HG03025 (cell line): Measurements from ENCODE around the gene DUSP10.
A peak's percentile ranks its signal among the peaks of the same experiment; 100 is the strongest.

Source experiments
- ATAC-seq: cut with Tn5 transposase; IDR thresholded peaks from one replicate; pipeline ENCODE4 v1.9.1; 2021; ENCODE audit warnings: mild to moderate bottlenecking, moderate library complexity; ENCODE audit not compliant: unreplicated experiment, low FRiP score

Gene DUSP10

DNA sequence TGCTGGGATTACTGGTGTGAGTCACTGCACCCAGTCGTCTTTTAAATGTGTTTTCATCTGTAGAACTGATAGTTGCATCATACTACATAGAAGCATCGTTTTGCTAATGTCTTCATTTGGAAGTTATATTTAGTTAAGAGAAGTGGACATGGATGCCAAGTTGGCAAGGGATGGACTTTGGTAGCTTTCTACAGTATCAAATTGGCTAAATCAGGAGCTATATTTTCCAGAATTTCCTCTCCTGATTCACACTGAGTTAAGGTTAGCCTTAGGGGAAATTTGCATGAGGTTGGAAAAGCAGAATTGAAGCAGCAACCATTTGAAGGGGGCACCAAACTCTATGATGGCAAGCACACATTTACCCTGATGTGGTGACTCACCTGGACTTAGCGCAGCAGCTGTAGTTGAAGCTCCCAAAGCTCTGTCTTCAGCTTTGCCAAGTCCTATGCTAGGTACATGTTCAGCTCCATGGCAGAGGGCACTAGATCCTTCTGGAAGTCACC lies 43.9 kb downstream of the DUSP10 start:
- ATAC-seq = no peak

DNA sequence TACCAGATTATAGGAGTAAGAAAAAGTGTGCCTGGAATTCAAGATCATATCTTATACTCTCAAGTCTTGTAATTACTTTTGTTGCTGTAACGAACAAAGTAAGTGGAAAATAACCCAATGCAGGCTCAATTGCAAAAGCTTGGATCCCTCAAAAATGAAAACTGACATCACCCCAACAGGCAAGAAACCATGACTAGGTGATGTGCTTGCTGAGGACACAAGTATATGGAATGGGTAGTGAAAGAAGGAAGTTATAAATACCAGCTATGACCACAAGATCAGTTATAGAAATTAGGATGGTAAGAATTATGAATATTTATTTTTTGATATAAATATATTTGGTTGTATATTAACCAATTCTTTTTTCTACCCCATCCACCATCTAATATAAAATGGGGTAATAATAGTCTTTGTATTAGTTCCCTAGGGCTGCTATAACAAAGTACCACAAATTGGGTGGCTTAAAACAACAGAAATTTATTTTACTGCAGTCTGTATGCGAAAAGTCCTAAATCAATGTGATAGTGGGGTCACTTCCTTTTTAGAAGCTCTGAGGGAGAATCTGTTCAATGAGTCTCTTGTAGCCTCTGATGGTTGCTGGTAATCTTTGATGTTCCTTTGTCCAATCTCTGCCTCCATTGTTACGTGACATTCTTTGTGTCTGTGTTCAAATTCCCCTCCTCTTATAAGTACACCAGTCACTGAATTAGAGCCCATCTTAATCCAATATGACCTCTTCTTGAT lies 45.0 kb downstream of the DUSP10 start:
- ATAC-seq = no peak

DNA sequence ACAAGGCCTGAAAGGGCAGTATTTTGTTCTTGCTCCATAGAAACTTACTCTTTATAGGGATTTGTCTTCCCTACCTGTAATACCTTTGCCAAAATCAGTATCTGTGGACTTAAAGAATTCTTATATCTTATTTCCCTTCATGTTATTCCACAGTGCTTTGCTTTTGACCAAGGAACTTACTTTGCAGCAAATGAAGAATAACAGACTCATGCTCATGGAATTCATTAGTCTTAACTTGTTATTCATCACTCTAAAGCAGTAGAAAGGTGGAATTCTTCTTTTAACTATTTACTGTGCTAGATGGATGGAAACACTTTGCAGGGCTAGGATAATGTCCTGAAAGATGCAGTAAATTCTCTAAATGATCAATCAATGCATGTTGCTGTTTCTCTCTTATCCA lies 45.9 kb downstream of the DUSP10 start:
- ATAC-seq = no peak

DNA sequence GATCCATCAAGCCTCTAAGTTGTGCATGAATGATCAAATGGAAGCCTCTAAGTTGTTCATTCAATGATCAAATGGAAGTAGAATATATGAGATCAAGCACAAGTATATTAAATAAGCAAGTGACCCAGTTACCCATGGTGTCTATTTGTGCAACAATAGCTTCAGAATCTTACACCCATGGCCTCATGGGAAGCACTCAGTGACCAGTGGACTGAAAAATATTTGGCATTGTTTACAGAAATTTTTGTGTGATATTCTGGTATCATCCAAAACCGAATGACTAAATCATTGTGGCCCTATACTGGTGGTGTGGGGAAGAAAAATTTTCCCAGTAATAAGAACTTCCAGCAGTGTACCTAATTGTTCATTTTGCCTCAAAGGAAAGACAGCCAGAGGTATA lies 46.6 kb downstream of the DUSP10 start:
- ATAC-seq = no peak

DNA sequence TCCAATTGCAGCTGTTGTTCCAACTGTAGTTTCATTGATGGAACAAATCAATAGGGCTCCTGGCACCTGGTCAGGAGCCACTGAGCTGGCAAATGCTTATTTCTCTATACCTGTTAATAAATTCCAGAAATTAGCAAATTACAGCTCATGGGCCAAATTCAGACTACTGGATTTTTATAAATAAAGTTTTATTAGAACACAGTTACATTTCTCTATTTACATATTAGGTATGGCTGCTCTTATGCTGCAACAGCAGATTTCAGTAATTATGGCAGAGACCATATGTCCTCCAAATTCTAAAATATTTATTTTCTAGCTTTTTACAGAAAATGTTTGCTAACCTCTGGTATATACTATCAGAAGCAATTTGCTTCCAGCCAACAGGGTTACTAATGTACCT lies 47.8 kb downstream of the DUSP10 start:
- no peak for ATAC-seq

DNA sequence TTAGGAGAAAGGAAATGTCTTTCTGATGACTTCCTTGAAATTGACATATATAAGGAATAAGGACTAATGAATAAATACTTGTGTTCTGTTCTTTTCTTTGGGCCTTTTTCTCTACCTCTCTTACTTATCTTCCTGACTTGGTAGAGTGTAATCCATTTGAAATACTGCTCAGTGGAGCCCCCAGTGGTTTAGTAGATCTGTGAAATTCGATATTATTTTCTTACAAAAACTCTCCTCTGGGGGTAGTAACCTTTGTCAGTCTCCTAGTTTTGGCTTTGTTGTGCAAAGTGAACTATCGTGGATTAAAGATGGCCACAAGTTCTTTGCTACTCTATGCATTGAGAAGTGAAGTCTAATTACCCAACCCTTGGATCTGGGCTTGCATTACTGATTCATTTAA lies 48.8 kb downstream of the DUSP10 start:
- ATAC-seq = no peak

DNA sequence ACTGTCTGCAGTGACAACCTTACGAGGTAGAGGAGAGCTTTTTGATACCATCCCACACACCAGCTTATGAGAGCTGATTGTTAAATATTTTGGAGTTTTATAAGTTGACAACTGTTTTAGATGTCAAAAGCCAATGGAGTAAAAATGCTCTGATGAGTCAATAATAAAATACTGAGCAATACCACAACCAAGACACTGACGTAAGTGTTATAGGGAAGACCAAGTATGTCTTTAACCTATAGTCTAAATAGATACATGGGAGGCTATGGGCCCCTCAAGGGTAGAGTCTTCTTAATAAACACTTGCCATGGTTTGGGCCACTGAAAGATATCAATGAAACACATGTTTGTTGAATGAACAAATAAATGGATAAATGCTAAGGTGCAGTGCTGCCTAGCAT lies 49.2 kb downstream of the DUSP10 start:
- no peak for ATAC-seq

DNA sequence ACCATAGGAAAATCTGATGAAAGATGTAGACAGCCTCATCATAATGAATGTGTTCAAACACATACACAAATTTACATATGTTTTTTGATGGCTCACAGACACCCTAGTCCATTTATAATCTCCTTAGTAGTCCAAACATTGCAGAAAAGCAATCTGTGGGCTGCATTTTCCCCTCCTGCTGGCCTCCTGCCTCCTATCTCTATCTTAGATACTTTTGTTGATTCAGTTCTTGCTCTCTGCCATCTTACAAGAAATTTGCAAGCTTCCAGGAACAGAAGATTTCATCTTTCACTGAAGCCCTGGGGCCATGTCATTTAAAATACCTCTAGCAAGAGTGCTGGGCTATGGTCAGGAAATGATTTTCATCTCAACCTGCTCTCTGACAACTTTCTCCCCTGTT lies 50.6 kb downstream of the DUSP10 start:
- no peak for ATAC-seq

DNA sequence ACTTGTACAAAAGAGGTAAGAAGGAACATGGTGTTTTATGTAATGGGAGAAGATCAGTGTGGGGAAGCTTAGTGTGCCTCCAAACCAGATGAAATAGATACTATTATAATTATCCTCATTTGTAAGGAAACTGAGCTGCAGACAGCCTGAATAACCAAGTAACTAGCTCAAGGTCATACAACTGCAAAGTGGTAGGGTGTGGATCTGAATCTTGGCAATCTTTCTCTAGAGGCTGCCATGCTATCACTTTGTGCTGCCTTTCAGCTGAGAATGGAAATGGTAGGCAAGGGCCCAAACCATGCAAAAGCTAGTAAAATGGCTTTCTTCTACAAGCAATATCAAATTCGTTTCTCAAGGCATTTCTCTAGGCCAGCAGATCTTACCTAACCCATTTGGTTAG lies 51.0 kb downstream of the DUSP10 start:
- ATAC-seq = no peak

DNA sequence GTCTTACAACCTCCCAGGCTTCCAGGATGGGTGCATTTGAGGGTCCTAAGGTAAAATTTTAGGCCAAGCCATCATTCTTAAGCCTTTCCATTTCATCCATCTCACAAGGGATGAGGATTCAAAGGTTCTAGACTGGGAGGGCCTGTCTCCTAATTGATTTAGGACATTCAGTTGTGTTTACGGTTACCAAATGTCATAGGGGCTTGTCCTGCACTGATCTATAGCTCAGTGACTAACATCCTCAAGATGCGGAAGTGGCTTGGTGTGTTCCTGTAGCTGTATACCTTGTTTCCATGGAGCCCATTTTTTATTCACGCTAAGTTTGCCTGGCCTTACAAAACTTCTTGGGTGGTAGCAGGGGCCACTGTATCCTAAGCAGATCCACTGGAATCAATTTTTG lies 52.8 kb downstream of the DUSP10 start:
- ATAC-seq = no peak

DNA sequence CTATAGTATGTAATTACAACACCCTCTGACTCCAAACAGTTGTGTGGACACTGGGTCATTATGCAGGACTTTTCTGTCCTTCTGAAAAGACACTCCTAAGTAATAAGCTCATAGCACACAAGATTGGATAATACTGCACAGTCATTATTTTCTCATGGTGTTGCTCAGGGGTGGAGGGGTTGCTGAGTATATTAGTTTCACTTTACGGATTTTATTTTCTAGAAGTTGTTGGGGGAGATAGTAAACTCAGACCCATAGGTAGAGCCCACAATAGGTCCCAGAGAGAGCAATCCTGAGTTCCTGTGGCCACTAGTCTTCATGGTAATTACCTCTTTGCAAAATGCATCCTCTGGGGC lies 53.4 kb downstream of the DUSP10 start:
- no peak for ATAC-seq

DNA sequence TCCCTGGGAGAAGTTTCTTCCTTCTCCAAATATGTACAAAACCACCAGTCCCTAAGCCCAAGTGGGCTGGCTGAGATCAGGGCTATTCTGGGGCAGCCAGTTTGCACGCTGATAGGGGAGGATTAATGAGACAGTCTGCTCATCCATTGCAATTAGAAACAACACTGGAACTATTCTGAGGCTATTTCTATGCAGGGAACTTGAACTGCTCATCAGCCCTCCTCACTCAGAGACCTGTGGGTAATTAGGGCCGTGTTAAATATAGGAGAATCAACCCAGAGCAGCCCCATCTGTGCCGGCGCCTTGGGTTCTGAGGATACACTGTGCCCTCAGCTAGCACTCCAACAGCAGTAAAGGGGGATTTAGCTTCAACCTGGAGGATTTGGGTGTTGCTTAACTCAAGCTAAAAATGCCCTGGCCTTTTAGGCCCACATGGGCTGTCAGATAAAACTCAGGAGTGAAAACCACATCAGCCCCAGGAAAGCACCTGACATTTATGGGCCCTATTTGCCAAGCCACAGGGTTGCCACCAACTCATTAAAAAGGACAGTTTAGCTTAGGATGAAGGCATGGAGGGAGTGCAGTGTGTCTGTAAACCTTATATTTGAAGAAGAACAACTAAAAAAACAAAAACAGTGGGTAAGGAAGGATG lies 53.9 kb downstream of the DUSP10 start:
- no peak for ATAC-seq

DNA sequence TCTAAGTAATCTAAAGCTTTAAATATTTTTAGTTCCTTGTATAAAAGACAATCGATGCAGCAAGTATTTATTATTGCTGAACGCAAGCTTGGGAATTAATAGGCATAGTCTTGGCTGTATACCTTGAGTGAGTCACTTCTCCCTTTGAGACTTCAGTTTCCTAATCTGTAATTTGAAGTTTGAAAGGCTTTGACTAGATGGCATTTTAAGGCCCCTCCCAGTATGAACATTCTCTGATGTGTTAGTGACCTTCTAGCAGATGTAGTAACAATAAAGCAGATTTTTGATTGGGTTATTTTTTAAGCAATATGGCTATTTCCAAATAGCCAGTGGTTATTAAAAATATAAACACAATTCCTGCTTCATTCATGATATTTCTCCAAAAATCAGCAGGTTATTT lies 58.2 kb downstream of the DUSP10 start:
- no peak for ATAC-seq

DNA sequence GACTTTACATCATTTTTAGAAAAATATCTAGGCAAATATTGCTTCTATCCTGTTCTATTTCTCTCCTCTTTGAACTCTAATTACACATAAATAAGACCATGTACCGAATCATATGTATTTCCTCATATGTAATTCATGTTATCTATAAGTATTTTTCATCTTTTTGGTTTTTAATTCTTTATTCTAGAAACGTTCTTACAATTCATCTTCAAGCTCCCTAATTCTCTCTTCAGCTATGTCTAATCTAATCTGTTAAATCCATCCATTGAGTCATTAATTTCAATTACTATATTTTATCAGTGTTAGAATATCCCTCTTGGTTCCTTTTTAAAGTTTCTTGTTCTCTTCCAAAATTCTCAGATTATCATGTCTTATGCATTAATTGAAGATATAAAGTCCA lies 61.8 kb downstream of the DUSP10 start:
- no peak for ATAC-seq

DNA sequence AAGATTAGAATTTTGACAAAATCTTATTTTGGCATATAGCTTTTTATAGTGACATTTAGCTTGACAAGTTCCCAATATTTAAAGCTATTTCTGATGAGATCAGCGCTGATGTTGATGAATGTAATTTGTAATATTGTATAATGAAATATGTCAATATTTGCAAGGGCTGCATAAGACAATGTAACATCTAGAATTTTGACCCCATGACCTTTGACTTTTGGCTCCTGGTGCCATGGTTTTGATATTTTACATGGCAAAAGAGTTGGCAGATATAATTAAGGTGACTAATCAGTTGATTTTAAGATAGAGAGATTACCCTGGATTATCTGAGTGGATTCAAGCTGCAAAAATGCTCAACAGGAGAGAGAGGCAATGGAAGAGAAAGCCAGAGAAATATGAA lies 63.9 kb downstream of the DUSP10 start:
- ATAC-seq = no peak

DNA sequence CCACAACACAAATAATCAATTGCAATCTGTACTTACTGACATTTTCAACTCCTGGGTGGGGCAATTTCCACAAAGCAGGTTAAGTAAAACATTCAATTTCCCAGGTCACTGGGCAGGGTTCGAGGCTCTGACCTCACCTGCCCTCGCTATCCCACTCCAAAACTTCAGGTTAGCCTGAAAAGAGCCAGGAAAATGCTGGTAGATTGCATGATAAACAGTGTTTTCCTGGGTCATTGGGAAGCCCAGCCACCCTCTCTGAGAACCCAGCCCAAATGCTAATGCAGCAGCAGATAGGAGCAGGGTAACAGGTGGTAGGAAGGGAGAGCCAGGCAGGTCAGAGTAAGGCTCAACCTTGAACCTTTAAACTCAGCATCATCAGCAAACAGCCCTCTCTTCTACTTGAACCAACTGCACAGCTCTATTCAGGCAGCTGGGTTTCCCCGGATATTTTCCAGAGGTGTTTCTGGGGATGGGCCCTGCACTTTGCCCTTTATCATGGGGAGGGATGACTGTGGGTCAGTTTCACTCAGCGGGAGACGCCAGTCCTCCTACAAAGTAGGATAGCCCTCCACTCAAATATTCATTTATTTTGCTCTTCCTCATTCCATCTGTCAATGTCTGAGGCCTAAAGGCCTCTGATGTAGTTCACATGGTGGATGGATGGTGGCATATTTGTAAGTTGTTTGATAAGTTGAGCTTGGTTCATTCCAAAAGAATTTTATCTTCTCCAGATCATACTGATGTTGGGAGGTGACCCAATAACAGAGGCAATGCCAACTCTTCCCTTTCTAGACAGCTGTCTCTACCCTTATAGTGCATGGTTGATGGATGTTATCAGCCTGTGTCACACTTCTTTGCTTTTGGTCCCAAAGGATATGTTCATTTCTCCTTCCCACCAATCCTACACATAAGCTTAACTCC lies 65.7 kb downstream of the DUSP10 start:
- ATAC-seq = no peak

DNA sequence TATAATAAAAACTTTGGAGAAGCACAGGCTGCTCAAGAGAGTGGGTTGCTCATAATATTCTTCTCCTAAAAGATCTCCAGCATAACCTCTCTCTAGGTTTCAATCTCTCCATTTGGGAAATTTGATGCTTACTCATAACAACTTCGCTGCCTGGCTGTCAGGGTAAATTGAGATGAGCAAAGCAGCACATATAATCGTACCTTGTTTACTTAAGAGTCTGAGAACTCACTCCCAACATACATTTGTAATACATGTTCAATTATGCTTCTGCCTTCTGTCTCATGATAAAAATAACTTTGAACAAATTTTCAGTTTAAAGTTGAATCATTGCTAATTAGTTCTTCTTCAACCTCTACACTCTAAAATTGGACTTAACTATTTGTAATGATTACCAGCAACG lies 68.9 kb downstream of the DUSP10 start:
- ATAC-seq = no peak

DNA sequence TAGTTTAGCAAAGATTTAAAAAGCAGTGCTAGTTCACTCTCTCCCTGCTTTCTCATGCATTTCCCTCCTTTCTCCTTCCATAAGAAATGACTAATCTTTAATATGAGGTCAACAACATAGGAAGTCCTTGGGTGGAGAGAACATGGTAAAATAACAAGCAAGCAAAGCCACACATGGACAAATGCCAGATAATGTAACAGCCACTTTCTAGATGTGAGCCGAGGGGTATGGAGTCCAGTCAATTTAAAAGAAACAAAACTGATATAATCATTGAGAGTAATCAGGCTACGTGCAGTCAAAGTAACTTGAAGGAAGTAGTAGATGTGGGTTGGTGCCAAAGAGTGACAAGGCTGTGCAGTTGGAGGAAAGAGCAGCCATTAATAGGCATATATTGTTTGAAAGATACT lies 69.6 kb downstream of the DUSP10 start:
- ATAC-seq = no peak

DNA sequence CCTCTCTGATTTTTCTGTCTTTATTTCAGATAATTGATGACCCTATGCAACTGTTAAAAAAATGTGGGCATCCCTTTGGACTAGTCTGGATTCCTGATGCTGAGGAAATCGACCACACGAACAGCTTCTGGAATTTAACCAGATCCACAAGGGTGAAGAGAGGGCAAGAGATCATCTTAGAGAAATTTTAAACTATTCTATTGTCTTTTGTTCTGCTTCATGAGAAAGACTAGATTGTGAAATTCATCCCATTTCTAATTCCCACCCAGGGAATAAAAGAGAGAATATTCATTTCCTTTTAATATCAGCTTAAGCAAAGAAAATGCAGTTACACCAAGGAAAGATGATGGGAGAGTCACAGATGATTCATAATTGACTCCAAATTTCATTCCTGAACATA lies 71.8 kb downstream of the DUSP10 start:
- no peak for ATAC-seq

DNA sequence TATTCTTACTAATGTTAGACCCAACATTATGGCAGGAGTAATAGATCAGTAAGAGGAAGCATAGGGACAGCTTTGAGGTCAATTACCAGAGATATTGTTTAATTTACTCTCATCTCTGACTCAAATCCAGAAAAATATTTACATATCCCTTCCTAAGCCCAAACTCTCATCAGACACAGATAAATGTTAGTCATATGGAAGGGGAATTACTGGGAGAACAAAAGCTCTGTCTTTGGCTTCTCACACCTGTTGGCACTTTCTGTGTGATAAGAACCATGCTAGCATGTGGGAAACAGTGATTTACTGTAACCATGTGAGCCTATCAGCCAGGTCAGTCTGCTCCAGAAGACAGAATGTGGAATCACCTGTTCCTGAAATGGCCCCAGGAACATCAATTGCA lies 72.4 kb downstream of the DUSP10 start:
- no peak for ATAC-seq

DNA sequence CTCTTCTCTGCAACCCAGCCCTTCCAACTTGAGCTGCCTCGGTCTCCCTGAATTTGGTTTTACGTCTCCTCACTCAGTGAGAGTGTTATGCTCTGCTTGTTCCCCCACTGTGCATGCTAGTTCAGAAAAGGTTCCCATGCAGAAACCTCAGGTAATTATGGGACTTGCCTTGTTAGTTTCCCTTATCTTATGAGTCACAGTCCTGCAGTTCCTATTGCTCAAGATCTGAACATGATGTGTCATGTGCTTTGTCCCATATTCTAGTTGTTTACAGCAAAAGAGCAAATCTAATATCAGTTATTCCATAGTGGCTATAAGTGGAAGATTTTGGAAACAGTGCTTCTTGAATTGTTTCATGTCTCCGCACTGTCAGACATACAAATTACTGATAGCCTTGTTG lies 74.4 kb downstream of the DUSP10 start:
- ATAC-seq = peak; percentile 90
